HEK293 (cell line): ENCODE results near the gene PRRT3.

ENCODE experiments used
- CTCF ChIP-seq: fragments of 450-650 bp; formaldehyde crosslinking; IDR thresholded peaks from 2 replicates; pipeline ENCODE4 v1.5.1; 2016; ENCODE audit warnings: missing biosample characterization, missing genetic modification characterization
- HOXD13 ChIP-seq: sonication (generic); formaldehyde crosslinking; IDR thresholded peaks from 2 replicates; pipeline ENCODE4 v1.8.0; 2022; ENCODE audit warnings: missing genetic modification reagents, borderline replicate concordance
- KLF7 ChIP-seq: fragments of 450-650 bp; formaldehyde crosslinking; IDR thresholded peaks from 2 replicates; pipeline ENCODE4 v1.5.1; 2016; ENCODE audit warnings: missing biosample characterization, missing genetic modification characterization, borderline replicate concordance
- TCF7L2 ChIP-seq: IDR thresholded peaks from 2 replicates; pipeline ENCODE4 v1.6.1; 2011; ENCODE audit warnings: low read depth, mild to moderate bottlenecking, inconsistent platforms, low read length, moderate library complexity, borderline replicate concordance
- ZBTB17 ChIP-seq: fragments of 450-650 bp; formaldehyde crosslinking; IDR thresholded peaks from 2 replicates; pipeline ENCODE4 v1.5.1; 2016; ENCODE audit warnings: missing biosample characterization, missing genetic modification characterization
- ZEB2 ChIP-seq: fragments of 450-650 bp; formaldehyde crosslinking; IDR thresholded peaks from 2 replicates; pipeline ENCODE4 v1.5.1; 2016; ENCODE audit warnings: missing biosample characterization, missing genetic modification characterization
- ZNF174 ChIP-seq: fragments of 450-650 bp; formaldehyde crosslinking; IDR thresholded peaks from 2 replicates; pipeline ENCODE4 v1.5.0; 2017; ENCODE audit warnings: missing biosample characterization, mild to moderate bottlenecking, missing genetic modification characterization
- ZNF223 ChIP-seq: fragments of 450-650 bp; formaldehyde crosslinking; IDR thresholded peaks from 2 replicates; pipeline ENCODE4 v1.5.1; 2016; ENCODE audit warnings: missing biosample characterization, missing genetic modification characterization
- ZNF398 ChIP-seq: fragments of 450-650 bp; formaldehyde crosslinking; IDR thresholded peaks from 2 replicates; pipeline ENCODE4 v1.5.1; 2017; ENCODE audit warnings: missing biosample characterization, missing genetic modification characterization
- ZNF423 ChIP-seq: fragments of 450-650 bp; formaldehyde crosslinking; IDR thresholded peaks from 2 replicates; pipeline ENCODE4 v1.5.1; 2016; ENCODE audit warnings: missing biosample characterization, missing genetic modification characterization
- ZNF585B ChIP-seq: fragments of 450-650 bp; formaldehyde crosslinking; IDR thresholded peaks from 2 replicates; pipeline ENCODE4 v1.5.1; 2016; ENCODE audit warnings: missing biosample characterization, missing genetic modification characterization
- ZXDB ChIP-seq: fragments of 450-650 bp; formaldehyde crosslinking; IDR thresholded peaks from 2 replicates; pipeline ENCODE4 v1.5.1; 2016; ENCODE audit warnings: missing biosample characterization, missing genetic modification characterization
- TF ChIP-seq, protein P1 (sequence below): fragments of 450-650 bp; formaldehyde crosslinking; IDR thresholded peaks from 2 replicates; pipeline ENCODE4 v1.5.1; 2016; ENCODE audit warnings: missing biosample characterization, missing genetic modification characterization

GRCh38 chr3:9947025-9947995 lies 4.9 kb downstream of the PRRT3 start:
- TF ChIP-seq, protein P1, sequence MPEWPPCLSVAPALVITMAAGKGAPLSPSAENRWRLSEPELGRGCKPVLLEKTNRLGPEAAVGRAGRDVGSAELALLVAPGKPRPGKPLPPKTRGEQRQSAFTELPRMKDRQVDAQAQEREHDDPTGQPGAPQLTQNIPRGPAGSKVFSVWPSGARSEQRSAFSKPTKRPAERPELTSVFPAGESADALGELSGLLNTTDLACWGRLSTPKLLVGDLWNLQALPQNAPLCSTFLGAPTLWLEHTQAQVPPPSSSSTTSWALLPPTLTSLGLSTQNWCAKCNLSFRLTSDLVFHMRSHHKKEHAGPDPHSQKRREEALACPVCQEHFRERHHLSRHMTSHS = no peak
- no peak for TF ChIP-seq ZNF174 (tag by site-specific recombination)
- TF ChIP-seq ZNF398 (tag by site-specific recombination) = no peak
- TF ChIP-seq ZNF223 = no peak
- no peak for TF ChIP-seq CTCF (tag by site-specific recombination)
- no peak for TF ChIP-seq ZXDB (tag by site-specific recombination)
- TF ChIP-seq ZNF585B (tag by site-specific recombination) = no peak
- TF ChIP-seq HOXD13 (CRISPR knock-in tag) = no peak
- no peak for TF ChIP-seq ZBTB17 (tag by site-specific recombination)
- no peak for TF ChIP-seq ZEB2
- no peak for TF ChIP-seq ZNF423 (tag by site-specific recombination)
- TF ChIP-seq KLF7 (tag by site-specific recombination) = no peak
- no peak for TF ChIP-seq TCF7L2
